SK-N-SH (cell line): ENCODE data around the gene POLDIP3.

ENCODE experiments used
- EP300 ChIP-seq, 2 experiments: IDR thresholded peaks; 2 replicates each; pipeline versions ENCODE4 v1.4.0 to v1.6.1; 2012; ENCODE audit warnings: borderline replicate concordance in 1 of 2, low read depth in 1 of 2, low read length in 1 of 2
- TAF1 ChIP-seq: IDR thresholded peaks from 2 replicates; pipeline ENCODE4 v1.6.1; 2012; ENCODE audit warnings: low read depth, mild to moderate bottlenecking, low read length, moderate library complexity, borderline replicate concordance
- TEAD4 ChIP-seq: IDR thresholded peaks from 2 replicates; pipeline ENCODE4 v1.4.0; 2012; ENCODE audit warnings: mild to moderate bottlenecking, borderline replicate concordance; ENCODE audit not compliant: insufficient read depth
- TF ChIP-seq, protein P1 (sequence below): IDR thresholded peaks from 2 replicates; pipeline ENCODE4 v1.4.0; 2012; ENCODE audit warnings: low read depth, borderline replicate concordance
- TF ChIP-seq, protein P2 (sequence below): fragments of 200-600 bp; sonication (generic); IDR thresholded peaks from 2 replicates; pipeline ENCODE4 v1.6.1; 2017; ENCODE audit warnings: antibody characterized with exemption, mild to moderate bottlenecking, moderate library complexity
- TF ChIP-seq, protein P3 (sequence below): IDR thresholded peaks from 2 replicates; pipeline ENCODE4 v1.4.0; 2012; ENCODE audit warnings: low read depth, borderline replicate concordance

DNA sequence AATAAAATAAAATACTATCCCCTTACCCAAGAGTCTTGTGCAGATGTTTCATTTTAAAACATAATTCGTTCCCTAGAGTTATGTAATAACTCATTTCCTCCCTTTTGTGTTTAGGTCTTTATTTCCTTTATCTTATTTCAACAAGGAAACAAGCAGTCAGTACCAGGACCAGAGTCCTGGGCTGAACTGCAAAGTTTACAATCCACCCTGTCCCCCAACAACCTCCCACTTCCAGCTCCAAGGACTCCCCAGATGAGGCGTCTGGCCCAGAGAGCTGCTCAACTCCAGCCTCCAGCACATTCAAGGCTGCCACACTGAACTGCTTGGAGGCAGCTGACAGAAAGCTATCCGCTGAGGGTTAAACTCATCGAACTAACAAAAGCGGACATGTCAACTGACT, 4.5 kb downstream of the POLDIP3 start:
- TF ChIP-seq, protein P1, sequence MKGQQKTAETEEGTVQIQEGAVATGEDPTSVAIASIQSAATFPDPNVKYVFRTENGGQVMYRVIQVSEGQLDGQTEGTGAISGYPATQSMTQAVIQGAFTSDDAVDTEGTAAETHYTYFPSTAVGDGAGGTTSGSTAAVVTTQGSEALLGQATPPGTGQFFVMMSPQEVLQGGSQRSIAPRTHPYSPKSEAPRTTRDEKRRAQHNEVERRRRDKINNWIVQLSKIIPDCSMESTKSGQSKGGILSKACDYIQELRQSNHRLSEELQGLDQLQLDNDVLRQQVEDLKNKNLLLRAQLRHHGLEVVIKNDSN = no peak
- TF ChIP-seq TEAD4 (no peak), EP300 (IDR thresholded peaks at IDR 0.05; ENCODE audit: borderline replicate concordance in 1 of 2, low read depth in 1 of 2, low read length in 1 of 2) (no peak), TAF1 (no peak)
- TF ChIP-seq, protein P2, sequence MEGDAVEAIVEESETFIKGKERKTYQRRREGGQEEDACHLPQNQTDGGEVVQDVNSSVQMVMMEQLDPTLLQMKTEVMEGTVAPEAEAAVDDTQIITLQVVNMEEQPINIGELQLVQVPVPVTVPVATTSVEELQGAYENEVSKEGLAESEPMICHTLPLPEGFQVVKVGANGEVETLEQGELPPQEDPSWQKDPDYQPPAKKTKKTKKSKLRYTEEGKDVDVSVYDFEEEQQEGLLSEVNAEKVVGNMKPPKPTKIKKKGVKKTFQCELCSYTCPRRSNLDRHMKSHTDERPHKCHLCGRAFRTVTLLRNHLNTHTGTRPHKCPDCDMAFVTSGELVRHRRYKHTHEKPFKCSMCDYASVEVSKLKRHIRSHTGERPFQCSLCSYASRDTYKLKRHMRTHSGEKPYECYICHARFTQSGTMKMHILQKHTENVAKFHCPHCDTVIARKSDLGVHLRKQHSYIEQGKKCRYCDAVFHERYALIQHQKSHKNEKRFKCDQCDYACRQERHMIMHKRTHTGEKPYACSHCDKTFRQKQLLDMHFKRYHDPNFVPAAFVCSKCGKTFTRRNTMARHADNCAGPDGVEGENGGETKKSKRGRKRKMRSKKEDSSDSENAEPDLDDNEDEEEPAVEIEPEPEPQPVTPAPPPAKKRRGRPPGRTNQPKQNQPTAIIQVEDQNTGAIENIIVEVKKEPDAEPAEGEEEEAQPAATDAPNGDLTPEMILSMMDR = no peak
- TF ChIP-seq, protein P3, sequence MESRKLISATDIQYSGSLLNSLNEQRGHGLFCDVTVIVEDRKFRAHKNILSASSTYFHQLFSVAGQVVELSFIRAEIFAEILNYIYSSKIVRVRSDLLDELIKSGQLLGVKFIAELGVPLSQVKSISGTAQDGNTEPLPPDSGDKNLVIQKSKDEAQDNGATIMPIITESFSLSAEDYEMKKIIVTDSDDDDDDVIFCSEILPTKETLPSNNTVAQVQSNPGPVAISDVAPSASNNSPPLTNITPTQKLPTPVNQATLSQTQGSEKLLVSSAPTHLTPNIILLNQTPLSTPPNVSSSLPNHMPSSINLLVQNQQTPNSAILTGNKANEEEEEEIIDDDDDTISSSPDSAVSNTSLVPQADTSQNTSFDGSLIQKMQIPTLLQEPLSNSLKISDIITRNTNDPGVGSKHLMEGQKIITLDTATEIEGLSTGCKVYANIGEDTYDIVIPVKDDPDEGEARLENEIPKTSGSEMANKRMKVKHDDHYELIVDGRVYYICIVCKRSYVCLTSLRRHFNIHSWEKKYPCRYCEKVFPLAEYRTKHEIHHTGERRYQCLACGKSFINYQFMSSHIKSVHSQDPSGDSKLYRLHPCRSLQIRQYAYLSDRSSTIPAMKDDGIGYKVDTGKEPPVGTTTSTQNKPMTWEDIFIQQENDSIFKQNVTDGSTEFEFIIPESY = no peak
